Coronary artery (tissue), 2 donors: ENCODE data around the gene STING1.

Source experiments
- DNase-seq: peaks from one replicate; pipeline ENCODE4 v3.0.0-alpha.2; 2017; ENCODE audit warnings: low spot score
- H3K27ac ChIP-seq, 2 donors: fragments of 200-600 bp; sonication (generic); one replicate each; pipeline ENCODE4 v1.5.1; 2016 to 2019
- H3K4me3 ChIP-seq: fragments of 200-600 bp; sonication (generic); 2 replicates; pipeline ENCODE4 v1.5.1; 2016; ENCODE audit warnings: mild to moderate bottlenecking, moderate library complexity
- CTCF ChIP-seq: fragments of 200-600 bp; sonication (generic); IDR thresholded peaks from one replicate; pipeline ENCODE4 v1.5.1; 2019; ENCODE audit warnings: antibody characterized with exemption

STING1 gene

GRCh38 chr5:139439013-139439903, 43.3 kb downstream of the STING1 start, which contains the start of gene DNAJC18:
Gene DNAJC18 (minus strand): TSS chr5:139439525. CDS start chr5:139439445, 80 bp downstream.
- no peak for TF ChIP-seq CTCF

GRCh38 chr5:139438707-139439012, 43.9 kb downstream of the STING1 start:
- TF ChIP-seq CTCF, result no peak
- Histone ChIP-seq H3K27ac (peak overlapping the region; percentile 96 to 98), H3K4me3 (peak overlapping the region; percentile 93)
- DNase-seq, result no peak

More at GRCh38 chr5:139439013-139439903, 43.3 kb downstream of the STING1 start, which contains the start of gene DNAJC18:
- Histone ChIP-seq H3K27ac (peak within 1 kb of the TSS; percentile 96 to 98), H3K4me3 (peak within 1 kb of the TSS; percentile 93)
- DNase-seq, result peak; percentile 93

- H3K27ac ChIP-seq, result no peak overlapping the region
- H3K4me3 ChIP-seq, result no peak overlapping the region
- no peak for DNase-seq
- TF ChIP-seq CTCF, result no peak
These were observed 46.9 kb downstream of the STING1 start for GRCh38 chr5:139435676-139436075.

GRCh38 chr5:139431706-139432105, 50.9 kb downstream of the STING1 start:
- Histone ChIP-seq H3K4me3 (no peak overlapping the region), H3K27ac (no peak overlapping the region)
- TF ChIP-seq CTCF, result no peak
- DNase-seq, result no peak

- TF ChIP-seq CTCF, result no peak
- DNase-seq, result no peak
- H3K4me3 ChIP-seq, result no peak overlapping the region
- no peak overlapping the region for H3K27ac ChIP-seq
These were observed 52.5 kb downstream of the STING1 start for GRCh38 chr5:139430015-139430414.

GRCh38 chr5:139426203-139426885, 56.2 kb downstream of the STING1 start:
- DNase-seq, result no peak
- no peak for TF ChIP-seq CTCF
- Histone ChIP-seq H3K4me3 (no peak overlapping the region), H3K27ac (peak overlapping the region in 1 of 2 donors; percentile 56)
